ENCODE data around the gene SLIT3.

SLIT3 gene

GRCh38 chr5:169248996-169249395 lies 51.9 kb downstream of the SLIT3 start:
- peaks cover 11% of the 10 kb centered on the region for H3K27me3 ChIP-seq (ENCODE audit: insufficient read depth, low read length, poor library complexity)
- no peaks in the 10 kb centered on the region for H3K9me3 ChIP-seq (ENCODE audit: insufficient read depth, low read length, severe bottlenecking)
- H4K20me1 ChIP-seq (ENCODE audit: insufficient read depth, low read length) = no peaks in the 10 kb centered on the region
- no peak overlapping the region for H3K4me3 ChIP-seq (ENCODE audit: low read depth in 1 of 2, low read length in 2 of 2)
- H3K27ac ChIP-seq (ENCODE audit: low read length) = no peak overlapping the region
- TF ChIP-seq EZH2 (IDR thresholded peaks at IDR 0.05; ENCODE audit: borderline replicate concordance, low read depth, low read length, severe bottlenecking) (no peak), CTCF (IDR thresholded peaks at IDR 0.05; ENCODE audit: borderline replicate concordance, extremely low read depth, low read length, poor library complexity, severe bottlenecking) (no peak)
- no peak overlapping the region for H3K9ac ChIP-seq (ENCODE audit: low read depth, low read length)
- H3K36me3 ChIP-seq (ENCODE audit: insufficient read depth, low read length) = no peaks in the 10 kb centered on the region
- H3K4me2 ChIP-seq (ENCODE audit: insufficient read depth, low read length) = no peak overlapping the region
- DNase-seq (no peak), ATAC-seq (ENCODE audit: insufficient read depth, low read depth) (no peak)
- no peak overlapping the region for H2AFZ ChIP-seq (ENCODE audit: low read depth, low read length)
- H3K4me1 ChIP-seq (ENCODE audit: insufficient read depth, low read length) = no peaks in the 10 kb centered on the region
- H3K79me2 ChIP-seq (ENCODE audit: insufficient read depth, low read length) = no peaks in the 10 kb centered on the region

DNA sequence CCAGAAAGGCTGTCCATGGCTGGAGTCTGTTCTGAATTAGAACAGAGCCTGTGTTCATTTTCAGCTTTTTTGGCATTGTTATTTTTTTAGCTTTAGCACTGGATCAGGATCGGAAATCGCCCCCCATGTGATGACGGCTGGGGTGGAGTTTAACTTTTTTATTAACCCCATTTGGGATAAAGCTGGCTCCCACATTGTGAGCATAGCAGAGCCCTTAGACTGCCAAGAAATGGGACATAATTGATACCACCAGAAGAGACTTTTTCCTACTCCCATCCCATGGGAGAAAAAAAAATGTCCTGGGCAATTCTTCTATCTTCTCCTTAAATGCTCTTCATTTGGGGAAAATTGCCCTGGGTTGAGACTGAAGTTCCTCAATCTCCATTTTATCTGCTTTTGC lies 52.4 kb downstream of the SLIT3 start:
- H3K4me1 ChIP-seq (ENCODE audit: insufficient read depth, low read length) = no peaks in the 10 kb centered on the region
- no peak overlapping the region for H2AFZ ChIP-seq (ENCODE audit: low read depth, low read length)
- TF ChIP-seq EZH2 (IDR thresholded peaks at IDR 0.05; ENCODE audit: borderline replicate concordance, low read depth, low read length, severe bottlenecking) (no peak), CTCF (IDR thresholded peaks at IDR 0.05; ENCODE audit: borderline replicate concordance, extremely low read depth, low read length, poor library complexity, severe bottlenecking) (no peak)
- no peak overlapping the region for H3K4me3 ChIP-seq (ENCODE audit: low read depth in 1 of 2, low read length in 2 of 2)
- H3K79me2 ChIP-seq (ENCODE audit: insufficient read depth, low read length) = no peaks in the 10 kb centered on the region
- H3K9me3 ChIP-seq (ENCODE audit: insufficient read depth, low read length, severe bottlenecking) = no peaks in the 10 kb centered on the region
- peaks cover 11% of the 10 kb centered on the region for H3K27me3 ChIP-seq (ENCODE audit: insufficient read depth, low read length, poor library complexity)
- H3K9ac ChIP-seq (ENCODE audit: low read depth, low read length) = no peak overlapping the region
- no peaks in the 10 kb centered on the region for H4K20me1 ChIP-seq (ENCODE audit: insufficient read depth, low read length)
- ATAC-seq (ENCODE audit: insufficient read depth, low read depth) = no peak
- no peak overlapping the region for H3K27ac ChIP-seq (ENCODE audit: low read length)
- no peak for DNase-seq
- no peaks in the 10 kb centered on the region for H3K36me3 ChIP-seq (ENCODE audit: insufficient read depth, low read length)
- no peak overlapping the region for H3K4me2 ChIP-seq (ENCODE audit: insufficient read depth, low read length)

- TF ChIP-seq CTCF (IDR thresholded peaks at IDR 0.05; ENCODE audit: borderline replicate concordance, extremely low read depth, low read length, poor library complexity, severe bottlenecking) (no peak), EZH2 (IDR thresholded peaks at IDR 0.05; ENCODE audit: borderline replicate concordance, low read depth, low read length, severe bottlenecking) (no peak)
- ATAC-seq (ENCODE audit: insufficient read depth, low read depth) = no peak
- Histone ChIP-seq H3K4me1 (ENCODE audit: insufficient read depth, low read length) (no peaks in the 10 kb centered on the region), H3K4me2 (ENCODE audit: insufficient read depth, low read length) (no peak overlapping the region), H3K9ac (ENCODE audit: low read depth, low read length) (no peak overlapping the region), H3K9me3 (ENCODE audit: insufficient read depth, low read length, severe bottlenecking) (no peaks in the 10 kb centered on the region), H3K79me2 (ENCODE audit: insufficient read depth, low read length) (no peaks in the 10 kb centered on the region), H3K27ac (ENCODE audit: low read length) (no peak overlapping the region), H2AFZ (ENCODE audit: low read depth, low read length) (no peak overlapping the region), H3K27me3 (ENCODE audit: insufficient read depth, low read length, poor library complexity) (peaks cover 2% of the 10 kb centered on the region), H3K4me3 (ENCODE audit: low read depth in 1 of 2, low read length in 2 of 2) (no peak overlapping the region), H4K20me1 (ENCODE audit: insufficient read depth, low read length) (no peaks in the 10 kb centered on the region), H3K36me3 (ENCODE audit: insufficient read depth, low read length) (no peaks in the 10 kb centered on the region)
- DNase-seq = no peak
Measured at GRCh38 chr5:169244812-169245211, 56.1 kb downstream of the SLIT3 start.

All from DND-41 (cell line).